Activated naive CD8-positive, alpha-beta T cell treated with anti-CD3 and anti-CD28 coated beads, Interleukin-2, amount 50 U/mL, for 24 hours (primary cell): ENCODE data around the gene NET1.
A peak's percentile ranks its signal among the peaks of the same experiment; 100 is the strongest.
"Not testable (repeated sequence)": the region's sequence is repeated elsewhere in the genome, so short reads cannot be mapped to it uniquely, and the experiment has no call there.

Experiments
- ATAC-seq: fragments of 150-1000 bp; cut with Tn5 transposase; one replicate; pipeline ENCODE4 v1.10.0; 2021
- DNase-seq: peaks from one replicate; pipeline ENCODE4 v3.0.0; 2021
- H3K27ac Mint-ChIP-seq: one replicate; pipeline ENCODE4 v1.8.0; 2021; ENCODE audit warnings: mild to moderate bottlenecking, mixed read lengths
- H3K27me3 Mint-ChIP-seq: one replicate; pipeline ENCODE4 v1.8.0; 2021; ENCODE audit warnings: mixed read lengths
- H3K36me3 Mint-ChIP-seq: one replicate; pipeline ENCODE4 v1.8.0; 2021; ENCODE audit warnings: low read depth, mixed read lengths
- H3K4me1 Mint-ChIP-seq: one replicate; pipeline ENCODE4 v1.8.0; 2021; ENCODE audit warnings: mixed read lengths
- H3K4me3 Mint-ChIP-seq: one replicate; pipeline ENCODE4 v1.8.0; 2021; ENCODE audit warnings: mild to moderate bottlenecking, moderate library complexity, mixed read lengths
- H3K9me3 Mint-ChIP-seq: one replicate; pipeline ENCODE4 v1.8.0; 2021; ENCODE audit warnings: mixed read lengths

Gene NET1

GRCh38 chr10:5412277-5412941, at the start of gene NET1:
Gene NET1 (plus strand): TSS chr10:5412557. CDS start chr10:5412693, 136 bp downstream.
- DNase-seq (peak; percentile 81), ATAC-seq (peak; percentile 91)
- Mint-ChIP-seq H3K9me3 (no peaks in the 10 kb centered on the region), H3K36me3 (no peaks in the 10 kb centered on the region), H3K27me3 (peaks cover 22% of the 10 kb centered on the region), H3K4me3 (no peak within 1 kb of the TSS), H3K27ac (peak within 1 kb of the TSS; percentile 49), H3K4me1 (peaks cover 3% of the 10 kb centered on the region)

GRCh38 chr10:5362873-5363272, 49.5 kb upstream of the NET1 start:
- peaks cover 26% of the 10 kb centered on the region for H3K27me3 Mint-ChIP-seq
- no peaks in the 10 kb centered on the region for H3K4me1 Mint-ChIP-seq
- no peaks in the 10 kb centered on the region for H3K36me3 Mint-ChIP-seq
- H3K27ac Mint-ChIP-seq: no peak overlapping the region
- no peaks in the 10 kb centered on the region for H3K9me3 Mint-ChIP-seq
- ATAC-seq: no peak
- no peak overlapping the region for H3K4me3 Mint-ChIP-seq
- DNase-seq: no peak

- ATAC-seq (no peak), DNase-seq (no peak)
- Mint-ChIP-seq H3K27ac (no peak overlapping the region), H3K4me3 (no peak overlapping the region), H3K27me3 (peaks cover 19% of the 10 kb centered on the region), H3K9me3 (no peaks in the 10 kb centered on the region), H3K36me3 (no peaks in the 10 kb centered on the region), H3K4me1 (no peaks in the 10 kb centered on the region)
Measured at GRCh38 chr10:5364374-5364773, 48.0 kb upstream of the NET1 start.

GRCh38 chr10:5364890-5365338, 47.4 kb upstream of the NET1 start, which contains the start of gene UCN3:
Gene UCN3 (plus strand): TSS chr10:5364966. CDS start chr10:5373721, 8,755 bp downstream.
- Mint-ChIP-seq H3K27ac (no peak within 1 kb of the TSS), H3K4me1 (no peaks in the 10 kb centered on the region), H3K4me3 (no peak within 1 kb of the TSS), H3K9me3 (no peaks in the 10 kb centered on the region), H3K36me3 (no peaks in the 10 kb centered on the region), H3K27me3 (peaks cover 19% of the 10 kb centered on the region)
- DNase-seq (no peak), ATAC-seq (no peak)

- H3K27me3 Mint-ChIP-seq: peaks cover 18% of the 10 kb centered on the region
- H3K9me3 Mint-ChIP-seq: peaks cover 7% of the 10 kb centered on the region
- no peaks in the 10 kb centered on the region for H3K36me3 Mint-ChIP-seq
- H3K4me1 Mint-ChIP-seq: no peaks in the 10 kb centered on the region
- no peak overlapping the region for H3K27ac Mint-ChIP-seq
- DNase-seq: no peak
- no peak for ATAC-seq
- H3K4me3 Mint-ChIP-seq: no peak overlapping the region
Measured at GRCh38 chr10:5365928-5366327, 46.4 kb upstream of the NET1 start.

GRCh38 chr10:5369362-5370158, 42.8 kb upstream of the NET1 start:
- no peak overlapping the region for H3K27ac Mint-ChIP-seq
- no peaks in the 10 kb centered on the region for H3K4me1 Mint-ChIP-seq
- no peaks in the 10 kb centered on the region for H3K36me3 Mint-ChIP-seq
- H3K4me3 Mint-ChIP-seq: no peak overlapping the region
- ATAC-seq (no peak), DNase-seq (no peak)
- peaks cover 10% of the 10 kb centered on the region for H3K9me3 Mint-ChIP-seq
- peaks cover 12% of the 10 kb centered on the region for H3K27me3 Mint-ChIP-seq

GRCh38 chr10:5370493-5371352, 41.6 kb upstream of the NET1 start:
- Mint-ChIP-seq H3K4me1 (no peaks in the 10 kb centered on the region), H3K27me3 (peaks cover 11% of the 10 kb centered on the region), H3K27ac (no peak overlapping the region), H3K9me3 (peaks cover 10% of the 10 kb centered on the region), H3K4me3 (no peak overlapping the region), H3K36me3 (no peaks in the 10 kb centered on the region)
- ATAC-seq: no peak
- DNase-seq: no peak

- DNase-seq (no peak), ATAC-seq (no peak)
- H3K4me3 Mint-ChIP-seq: no peak overlapping the region
- H3K9me3 Mint-ChIP-seq: peaks cover 10% of the 10 kb centered on the region
- no peak overlapping the region for H3K27ac Mint-ChIP-seq
- H3K27me3 Mint-ChIP-seq: peaks cover 8% of the 10 kb centered on the region
- H3K36me3 Mint-ChIP-seq: no peaks in the 10 kb centered on the region
- H3K4me1 Mint-ChIP-seq: no peaks in the 10 kb centered on the region
Measured at GRCh38 chr10:5373307-5373706, 39.0 kb upstream of the NET1 start.

GRCh38 chr10:5373891-5374611, 38.3 kb upstream of the NET1 start:
- Mint-ChIP-seq H3K27ac (no peak overlapping the region), H3K36me3 (no peaks in the 10 kb centered on the region), H3K4me3 (no peak overlapping the region), H3K4me1 (no peaks in the 10 kb centered on the region), H3K27me3 (peaks cover 8% of the 10 kb centered on the region), H3K9me3 (peaks cover 10% of the 10 kb centered on the region)
- DNase-seq (no peak), ATAC-seq (no peak)

- no peak overlapping the region for H3K27ac Mint-ChIP-seq
- H3K27me3 Mint-ChIP-seq: peaks cover 8% of the 10 kb centered on the region
- no peaks in the 10 kb centered on the region for H3K36me3 Mint-ChIP-seq
- H3K4me3 Mint-ChIP-seq: no peak overlapping the region
- no peaks in the 10 kb centered on the region for H3K4me1 Mint-ChIP-seq
- no peaks in the 10 kb centered on the region for H3K9me3 Mint-ChIP-seq
- no peak for DNase-seq
- ATAC-seq: no peak
Measured at GRCh38 chr10:5376450-5376849, 35.9 kb upstream of the NET1 start.

- not testable (repeated sequence) for H3K36me3 Mint-ChIP-seq, H3K27ac Mint-ChIP-seq, H3K4me1 Mint-ChIP-seq, ATAC-seq, DNase-seq, H3K4me3 Mint-ChIP-seq, H3K9me3 Mint-ChIP-seq, H3K27me3 Mint-ChIP-seq
Measured at GRCh38 chr10:5379202-5379601, 33.2 kb upstream of the NET1 start.

GRCh38 chr10:5380395-5380794, 32.0 kb upstream of the NET1 start:
- not testable (repeated sequence) for H3K4me1 Mint-ChIP-seq, H3K27me3 Mint-ChIP-seq, DNase-seq, ATAC-seq, H3K27ac Mint-ChIP-seq, H3K4me3 Mint-ChIP-seq, H3K9me3 Mint-ChIP-seq, H3K36me3 Mint-ChIP-seq

GRCh38 chr10:5381187-5381586, 31.2 kb upstream of the NET1 start:
- no peak overlapping the region for H3K4me3 Mint-ChIP-seq
- no peak for DNase-seq
- no peaks in the 10 kb centered on the region for H3K27me3 Mint-ChIP-seq
- H3K9me3 Mint-ChIP-seq: no peaks in the 10 kb centered on the region
- H3K27ac Mint-ChIP-seq: no peak overlapping the region
- no peaks in the 10 kb centered on the region for H3K36me3 Mint-ChIP-seq
- H3K4me1 Mint-ChIP-seq: no peaks in the 10 kb centered on the region
- ATAC-seq: no peak

- H3K9me3 Mint-ChIP-seq: peaks cover 18% of the 10 kb centered on the region
- H3K27ac Mint-ChIP-seq: no peak overlapping the region
- peaks cover 4% of the 10 kb centered on the region for H3K27me3 Mint-ChIP-seq
- peaks cover 2% of the 10 kb centered on the region for H3K36me3 Mint-ChIP-seq
- ATAC-seq (no peak), DNase-seq (no peak)
- H3K4me1 Mint-ChIP-seq: no peaks in the 10 kb centered on the region
- no peak overlapping the region for H3K4me3 Mint-ChIP-seq
Measured at GRCh38 chr10:5385224-5385623, 27.1 kb upstream of the NET1 start.
